Chondrocyte (in vitro differentiated cells): ENCODE data around the gene SMOC1. TPM values are rescaled to one million over a fixed set of nuclear protein-coding genes. Genes with fewer than 3 reads are reported as not detected.

Experiments used
- DNase-seq: peaks from one replicate; pipeline ENCODE4 v3.0.0; 2021; ENCODE audit warnings: mixed read lengths, low spot score
- H3K27ac Mint-ChIP-seq: one replicate; pipeline ENCODE4 v1.8.0; 2021; ENCODE audit warnings: mild to moderate bottlenecking, moderate library complexity, mixed read lengths; ENCODE audit not compliant: unreplicated experiment
- H3K27me3 Mint-ChIP-seq: 2 replicates; pipeline ENCODE4 v1.8.0; 2021; ENCODE audit warnings: low read depth, mixed read lengths
- H3K36me3 Mint-ChIP-seq: 2 replicates; pipeline ENCODE4 v1.8.0; 2021; ENCODE audit warnings: low read depth, mixed read lengths
- H3K4me1 Mint-ChIP-seq: 2 replicates; pipeline ENCODE4 v1.8.0; 2021; ENCODE audit warnings: low read depth, mild to moderate bottlenecking, mixed read lengths
- H3K4me3 Mint-ChIP-seq: one replicate; pipeline ENCODE4 v1.8.0; 2021; ENCODE audit warnings: mild to moderate bottlenecking, moderate library complexity, mixed read lengths; ENCODE audit not compliant: unreplicated experiment
- H3K9me3 Mint-ChIP-seq: 2 replicates; pipeline ENCODE4 v1.8.0; 2021; ENCODE audit warnings: low read depth, mixed read lengths
- total RNA-seq: library from RNA; stranded (reverse); gene quantifications from 3 replicates; pipeline ENCODE4 v1.2.1, GENCODE V29; 2021
- TF ChIP-seq, protein P1 (sequence below): fragments of 200-600 bp; sonication (generic); IDR thresholded peaks from 2 replicates; pipeline ENCODE4 v1.5.0; 2021; ENCODE audit warnings: antibody characterized with exemption, mild to moderate bottlenecking, moderate library complexity

Gene SMOC1
- total RNA-seq, 1 donor from 2014 or later = 1.1 TPM

DNA sequence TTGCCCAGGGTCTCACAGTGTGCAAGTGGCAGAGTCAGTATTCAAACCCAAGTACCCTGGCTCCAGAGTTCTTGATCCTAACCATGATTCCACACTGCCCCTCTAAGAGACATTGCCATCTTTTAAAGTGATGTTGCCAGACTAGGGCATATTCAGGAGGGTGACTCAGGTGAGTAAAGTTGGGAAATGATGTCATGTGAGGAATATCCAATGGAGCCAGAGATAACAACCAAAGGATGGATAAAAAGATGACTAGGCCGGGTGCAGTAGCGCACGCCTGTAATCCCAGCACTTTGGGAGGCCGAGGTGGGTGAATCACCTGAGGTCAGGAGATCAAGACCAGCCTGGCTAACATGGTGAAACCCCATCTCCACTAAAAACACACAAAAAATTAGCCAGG is 85.6 kb downstream of the SMOC1 start:
- Mint-ChIP-seq H3K9me3 (peaks cover 2% of the 10 kb centered on the region), H3K27me3 (peaks cover 5% of the 10 kb centered on the region), H3K4me3 (no peak overlapping the region), H3K27ac (no peak overlapping the region), H3K36me3 (no peaks in the 10 kb centered on the region), H3K4me1 (no peaks in the 10 kb centered on the region)
- TF ChIP-seq, protein P1, sequence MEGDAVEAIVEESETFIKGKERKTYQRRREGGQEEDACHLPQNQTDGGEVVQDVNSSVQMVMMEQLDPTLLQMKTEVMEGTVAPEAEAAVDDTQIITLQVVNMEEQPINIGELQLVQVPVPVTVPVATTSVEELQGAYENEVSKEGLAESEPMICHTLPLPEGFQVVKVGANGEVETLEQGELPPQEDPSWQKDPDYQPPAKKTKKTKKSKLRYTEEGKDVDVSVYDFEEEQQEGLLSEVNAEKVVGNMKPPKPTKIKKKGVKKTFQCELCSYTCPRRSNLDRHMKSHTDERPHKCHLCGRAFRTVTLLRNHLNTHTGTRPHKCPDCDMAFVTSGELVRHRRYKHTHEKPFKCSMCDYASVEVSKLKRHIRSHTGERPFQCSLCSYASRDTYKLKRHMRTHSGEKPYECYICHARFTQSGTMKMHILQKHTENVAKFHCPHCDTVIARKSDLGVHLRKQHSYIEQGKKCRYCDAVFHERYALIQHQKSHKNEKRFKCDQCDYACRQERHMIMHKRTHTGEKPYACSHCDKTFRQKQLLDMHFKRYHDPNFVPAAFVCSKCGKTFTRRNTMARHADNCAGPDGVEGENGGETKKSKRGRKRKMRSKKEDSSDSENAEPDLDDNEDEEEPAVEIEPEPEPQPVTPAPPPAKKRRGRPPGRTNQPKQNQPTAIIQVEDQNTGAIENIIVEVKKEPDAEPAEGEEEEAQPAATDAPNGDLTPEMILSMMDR = no peak
- no peak for DNase-seq

DNA sequence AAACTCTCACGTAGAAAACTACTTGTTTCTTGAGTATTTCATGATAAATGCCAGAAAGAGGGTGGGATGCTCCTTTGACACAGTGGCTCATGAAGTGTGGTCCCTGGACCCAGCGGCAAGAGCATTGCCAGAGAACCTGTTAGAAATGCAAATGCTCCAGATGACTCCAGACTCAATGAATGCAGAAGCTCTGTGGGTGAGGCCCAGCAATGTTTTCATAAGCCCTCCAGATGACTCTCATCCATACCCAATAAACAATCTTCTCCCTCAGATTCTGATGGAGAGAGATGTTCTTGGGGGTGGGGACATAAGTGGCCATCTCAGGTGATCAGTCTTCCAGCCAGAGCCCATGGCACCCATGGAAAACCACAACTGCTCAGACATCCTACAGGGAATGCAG is 88.9 kb downstream of the SMOC1 start:
- no peak overlapping the region for H3K27ac Mint-ChIP-seq
- H3K9me3 Mint-ChIP-seq = no peaks in the 10 kb centered on the region
- peaks cover 4% of the 10 kb centered on the region for H3K27me3 Mint-ChIP-seq
- DNase-seq = no peak
- no peaks in the 10 kb centered on the region for H3K36me3 Mint-ChIP-seq
- no peak overlapping the region for H3K4me3 Mint-ChIP-seq
- TF ChIP-seq, protein P1 = no peak
- no peaks in the 10 kb centered on the region for H3K4me1 Mint-ChIP-seq

DNA sequence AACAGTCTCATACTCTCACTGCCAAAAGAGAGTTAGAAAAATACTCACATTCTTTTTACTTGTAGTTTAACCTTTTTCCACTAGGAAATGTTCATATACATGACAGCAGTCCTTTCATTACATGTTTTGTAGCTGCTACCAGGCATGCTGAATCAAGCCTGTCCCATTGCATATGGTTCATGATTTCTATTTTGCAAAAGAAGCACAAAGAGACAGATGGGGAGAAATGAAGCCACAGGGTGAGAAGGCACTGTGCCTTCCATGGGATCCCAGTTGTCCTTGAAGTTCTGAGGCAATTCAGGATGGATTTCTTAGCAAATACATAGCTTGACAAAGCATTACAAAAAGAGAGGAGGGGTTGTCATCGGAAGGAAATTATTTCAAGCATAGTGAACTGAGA is 89.5 kb downstream of the SMOC1 start:
- H3K36me3 Mint-ChIP-seq = no peaks in the 10 kb centered on the region
- TF ChIP-seq, protein P1 = no peak
- no peak for DNase-seq
- H3K9me3 Mint-ChIP-seq = no peaks in the 10 kb centered on the region
- H3K4me3 Mint-ChIP-seq = no peak overlapping the region
- no peaks in the 10 kb centered on the region for H3K4me1 Mint-ChIP-seq
- H3K27ac Mint-ChIP-seq = no peak overlapping the region
- peaks cover 4% of the 10 kb centered on the region for H3K27me3 Mint-ChIP-seq

DNA sequence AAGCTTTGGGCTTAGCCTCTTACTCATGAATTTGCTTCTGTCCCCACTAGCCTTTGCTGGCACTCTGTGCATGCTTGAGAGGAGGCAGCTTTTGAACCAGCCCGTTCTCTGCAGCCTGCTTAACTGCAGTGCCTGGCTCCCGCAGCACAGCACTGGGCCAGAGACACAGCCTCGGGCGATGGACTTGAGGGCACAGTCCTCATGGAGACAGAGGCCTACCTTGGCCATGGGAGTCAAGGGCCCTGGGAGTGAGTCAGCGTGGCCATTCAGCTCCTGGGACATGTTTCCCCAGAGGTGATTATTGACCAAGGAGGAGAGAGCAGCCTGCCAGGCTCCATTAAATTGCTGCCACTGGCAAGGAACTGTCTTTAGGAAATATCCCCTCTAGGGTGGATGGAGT is 93.5 kb downstream of the SMOC1 start:
- Mint-ChIP-seq H3K9me3 (no peaks in the 10 kb centered on the region), H3K36me3 (no peaks in the 10 kb centered on the region), H3K27me3 (peaks cover 8% of the 10 kb centered on the region), H3K27ac (no peak overlapping the region), H3K4me3 (no peak overlapping the region), H3K4me1 (no peaks in the 10 kb centered on the region)
- no peak for DNase-seq
- TF ChIP-seq, protein P1 = no peak

DNA sequence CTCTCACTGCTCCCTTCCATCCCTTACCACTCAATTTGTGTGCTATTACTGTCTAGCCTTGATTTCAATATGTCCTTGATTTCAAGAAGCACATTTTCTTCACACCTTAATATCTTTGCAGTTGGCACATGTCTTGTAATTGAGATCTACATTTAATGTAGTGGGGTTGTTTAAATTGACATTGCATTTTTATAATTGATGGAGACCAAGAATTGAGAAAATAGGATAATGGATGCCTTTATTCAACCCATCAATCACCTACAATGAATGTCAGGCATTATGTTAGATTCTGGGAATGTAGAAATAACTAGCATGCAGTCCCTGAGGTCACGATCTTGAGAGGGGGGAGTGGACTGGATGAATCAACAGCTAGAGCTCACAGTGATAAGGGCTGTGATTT is 94.6 kb downstream of the SMOC1 start:
- no peak overlapping the region for H3K4me3 Mint-ChIP-seq
- TF ChIP-seq, protein P1 = no peak
- no peaks in the 10 kb centered on the region for H3K4me1 Mint-ChIP-seq
- DNase-seq = no peak
- no peak overlapping the region for H3K27ac Mint-ChIP-seq
- H3K27me3 Mint-ChIP-seq = peaks cover 6% of the 10 kb centered on the region
- no peaks in the 10 kb centered on the region for H3K36me3 Mint-ChIP-seq
- H3K9me3 Mint-ChIP-seq = no peaks in the 10 kb centered on the region
